Measurements from ENCODE around the gene RNF180. TPM values are rescaled to one million over a fixed set of nuclear protein-coding genes. Genes with fewer than 3 reads are reported as not detected.
A peak's percentile ranks its signal among the peaks of the same experiment; 100 is the strongest.
"Not testable (repeated sequence)": the region's sequence is repeated elsewhere in the genome, so short reads cannot be mapped to it uniquely, and the experiment has no call there.

The RNF180 gene
- polyA plus RNA-seq, 10 donors = 0.86 to 2.4 (median 1.3) TPM

- DNase-seq = peak; percentile 14 to 49 (median 17)
Observed at GRCh38 chr5:64229163-64229774, 63.6 kb downstream of the RNF180 start.

- peak in 1 of 3 donors; percentile 7 for DNase-seq
Observed at GRCh38 chr5:64260756-64261155, 95.1 kb downstream of the RNF180 start.

GRCh38 chr5:64269164-64269563 is 103.5 kb downstream of the RNF180 start:
- DNase-seq = no peak

- DNase-seq = no peak
Observed at GRCh38 chr5:64273276-64273675, 107.6 kb downstream of the RNF180 start.

DNA sequence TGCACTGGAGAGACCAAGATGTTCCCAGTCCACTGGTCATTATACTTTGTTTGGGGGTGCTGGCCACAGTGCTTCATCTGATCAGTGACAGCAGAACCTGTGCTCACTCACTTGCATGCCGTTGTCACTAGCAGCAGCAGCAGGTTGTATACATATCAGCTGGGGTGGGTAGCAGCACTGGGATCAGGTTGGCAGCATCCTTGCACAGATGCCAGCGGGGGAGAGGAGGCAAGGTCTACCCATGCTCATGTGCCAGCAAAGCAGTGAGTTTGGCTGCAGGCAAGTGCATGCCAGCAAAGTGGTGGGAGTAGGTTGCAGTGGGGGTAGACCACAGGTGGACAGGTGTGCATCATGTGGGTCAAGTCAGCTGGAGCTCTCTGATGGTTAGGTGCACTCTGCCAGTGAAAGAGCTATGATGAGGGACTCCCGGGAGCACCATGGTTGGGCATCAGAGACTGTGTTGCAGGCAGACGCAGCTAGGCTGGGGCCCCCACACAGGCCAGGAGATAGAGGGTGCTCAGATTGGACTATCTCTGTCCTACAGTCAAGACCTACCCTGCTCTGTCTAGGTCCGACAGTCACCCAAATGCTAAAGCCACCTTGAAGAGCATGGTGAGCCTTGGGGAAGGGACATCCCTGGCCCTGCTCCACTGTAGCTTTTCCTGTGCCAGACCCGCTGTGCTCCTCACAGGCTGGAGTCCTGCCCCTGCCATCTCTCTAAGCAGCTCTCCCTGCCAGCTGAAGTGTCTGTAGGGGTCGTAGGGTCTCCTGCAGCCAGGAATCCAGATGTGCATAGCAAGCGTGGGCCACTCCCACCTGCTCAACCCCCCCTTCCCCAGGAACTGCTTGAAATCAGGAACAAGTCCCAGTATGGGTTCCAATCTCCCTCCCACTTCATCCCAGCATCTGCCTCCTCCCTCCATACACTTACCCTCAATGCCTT is 119.8 kb downstream of the RNF180 start:
- DNase-seq = no peak

DNA sequence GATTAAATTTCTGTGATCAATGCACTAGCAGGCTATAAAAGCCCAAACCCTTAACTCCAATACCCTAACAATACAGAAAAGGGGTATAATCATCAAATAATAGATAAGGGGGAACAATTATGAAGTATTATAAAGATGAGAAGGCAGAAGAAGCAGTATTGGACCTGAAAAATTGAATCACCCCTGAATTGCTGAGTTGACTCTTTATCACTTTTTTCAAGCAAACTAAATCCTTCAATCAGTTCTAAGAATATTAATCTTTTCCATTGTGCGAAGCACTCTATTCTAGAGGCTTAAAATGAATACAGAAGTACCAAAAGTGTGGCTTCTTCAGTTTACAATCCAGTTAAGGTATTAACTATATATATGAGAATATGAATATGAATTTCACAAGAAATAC is 120.7 kb downstream of the RNF180 start:
- DNase-seq = no peak

GRCh38 chr5:64288496-64288895 is 122.9 kb downstream of the RNF180 start:
- not testable (repeated sequence) for DNase-seq

DNA sequence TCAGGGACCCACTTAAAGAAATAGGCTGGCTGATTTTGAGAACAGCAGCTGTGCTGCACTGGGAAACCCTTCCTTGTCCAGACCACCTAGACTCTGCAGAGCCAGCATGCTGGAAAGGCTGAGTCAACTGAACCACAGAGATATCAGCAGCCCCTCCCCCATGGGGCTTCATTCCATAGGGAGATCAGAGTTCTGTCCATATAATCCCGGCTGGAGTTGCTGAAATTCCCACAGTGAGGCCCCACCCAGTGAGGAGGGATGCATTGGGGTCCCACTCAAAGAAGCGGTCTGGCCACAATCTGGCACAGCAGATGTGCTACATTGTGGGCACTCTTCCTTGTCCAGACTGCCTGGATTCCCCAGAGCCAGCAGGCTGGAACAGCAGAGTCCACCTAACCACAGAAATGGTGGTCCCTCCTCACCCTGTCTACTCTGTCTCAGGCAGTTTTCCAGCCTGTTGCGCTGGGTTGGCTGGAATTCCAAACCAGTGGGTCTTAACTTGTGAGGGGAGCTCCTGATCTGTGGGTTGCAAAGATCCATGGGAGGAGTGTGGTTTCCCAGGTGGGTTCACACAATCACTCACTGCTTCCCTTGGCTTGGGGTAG is 127.1 kb downstream of the RNF180 start:
- DNase-seq = peak in 1 of 3 donors; percentile 14

DNA sequence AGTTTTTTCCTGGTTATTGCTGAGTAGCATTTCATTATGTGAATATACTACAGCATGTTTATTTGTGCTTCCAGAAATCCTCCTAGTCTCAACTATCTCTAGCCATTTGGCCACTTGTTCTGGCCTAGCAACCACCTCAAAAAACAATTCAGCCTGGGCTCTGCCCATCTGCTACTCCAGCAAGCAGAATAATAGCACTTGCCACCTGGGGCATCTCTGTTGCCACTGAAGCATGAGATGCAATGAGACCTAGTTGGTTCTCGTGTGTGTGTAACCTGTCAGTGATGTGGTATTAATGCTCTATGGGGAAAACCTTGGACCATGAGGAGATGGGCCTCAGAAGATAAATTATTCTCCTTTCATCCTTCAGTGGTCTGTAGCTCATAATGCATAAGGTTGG is 129.5 kb downstream of the RNF180 start:
- no peak for DNase-seq

GRCh38 chr5:64298586-64298985 is 132.9 kb downstream of the RNF180 start:
- DNase-seq = no peak

- DNase-seq = no peak
Observed at GRCh38 chr5:64299805-64300204, 134.2 kb downstream of the RNF180 start.

DNA sequence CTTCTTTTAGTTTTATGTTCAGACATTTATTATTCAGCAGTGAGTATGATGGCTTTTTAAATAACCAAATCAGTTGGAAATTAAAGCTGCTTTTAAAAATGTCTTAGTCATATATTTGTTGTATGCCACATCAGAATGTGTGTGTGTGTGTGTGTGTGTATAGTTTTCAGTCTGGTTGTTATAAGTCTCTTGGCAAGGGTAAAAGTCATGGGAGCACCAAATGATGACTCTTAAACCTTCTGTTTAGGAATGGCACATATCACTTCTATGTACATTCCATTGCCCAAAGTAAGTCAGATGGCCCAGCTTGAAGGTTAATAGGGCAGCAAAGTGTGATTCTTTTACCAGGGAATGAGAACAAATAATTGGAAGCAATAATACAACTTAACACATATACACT is 135.9 kb downstream of the RNF180 start:
- DNase-seq = no peak

DNA sequence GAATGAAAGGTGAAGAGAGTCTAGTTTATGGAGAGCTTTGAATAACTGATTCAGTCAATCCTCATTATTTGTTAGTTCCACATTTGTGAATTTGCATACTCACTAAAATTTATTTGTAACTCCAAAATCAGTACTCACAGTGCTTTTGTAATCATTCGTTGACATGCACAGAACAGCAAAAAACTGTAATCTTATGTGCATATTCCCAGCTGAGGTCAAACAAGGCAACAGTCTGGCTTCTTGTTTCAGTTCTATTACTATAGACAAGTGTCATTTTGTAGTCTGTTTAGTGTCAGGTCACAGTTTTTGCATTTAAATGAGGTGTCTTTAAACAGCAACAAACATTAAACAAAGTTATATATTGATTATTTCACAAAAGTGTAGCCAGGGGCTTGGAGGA is 142.5 kb downstream of the RNF180 start:
- no peak for DNase-seq

GRCh38 chr5:64312491-64312890 is 146.8 kb downstream of the RNF180 start:
- DNase-seq = no peak

DNA sequence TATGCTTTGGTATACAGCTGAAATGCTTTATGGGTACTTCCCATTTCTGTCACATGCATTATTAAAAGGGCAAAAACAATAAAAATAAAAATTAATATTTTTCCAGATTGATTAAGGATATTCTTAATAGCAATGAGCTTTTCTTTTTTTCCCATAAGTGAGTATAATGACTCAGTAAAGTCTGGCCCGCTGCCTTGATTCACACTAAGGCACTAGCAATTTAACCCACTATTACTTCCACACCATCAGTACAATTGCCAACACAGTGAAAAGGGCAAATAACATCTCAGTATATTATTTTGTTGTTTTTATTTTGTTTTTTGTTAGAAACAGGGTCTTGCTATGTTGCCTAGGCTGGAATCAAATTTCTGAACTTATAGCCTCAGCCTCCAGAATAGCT is 150.1 kb downstream of the RNF180 start:
- no peak for DNase-seq

DNA sequence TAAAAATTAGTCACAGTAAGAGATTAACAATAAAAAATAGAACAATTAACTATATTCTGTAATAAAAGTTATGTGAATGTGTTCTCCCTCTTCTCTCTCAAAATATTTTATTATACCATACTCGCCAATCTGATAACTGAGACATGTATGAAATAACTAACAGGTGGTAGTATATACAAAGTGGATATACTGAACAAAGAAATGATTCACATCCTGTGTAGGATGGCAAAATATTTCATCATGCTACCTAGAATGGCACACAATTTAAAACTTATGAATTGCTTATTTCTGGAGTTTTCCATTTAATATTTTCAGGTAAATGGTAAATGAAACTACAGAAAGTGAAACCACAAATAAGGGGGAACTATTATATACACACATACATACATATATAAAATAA is 152.5 kb downstream of the RNF180 start:
- no peak for DNase-seq

GRCh38 chr5:64323591-64323990 is 157.9 kb downstream of the RNF180 start:
- DNase-seq = no peak

DNA sequence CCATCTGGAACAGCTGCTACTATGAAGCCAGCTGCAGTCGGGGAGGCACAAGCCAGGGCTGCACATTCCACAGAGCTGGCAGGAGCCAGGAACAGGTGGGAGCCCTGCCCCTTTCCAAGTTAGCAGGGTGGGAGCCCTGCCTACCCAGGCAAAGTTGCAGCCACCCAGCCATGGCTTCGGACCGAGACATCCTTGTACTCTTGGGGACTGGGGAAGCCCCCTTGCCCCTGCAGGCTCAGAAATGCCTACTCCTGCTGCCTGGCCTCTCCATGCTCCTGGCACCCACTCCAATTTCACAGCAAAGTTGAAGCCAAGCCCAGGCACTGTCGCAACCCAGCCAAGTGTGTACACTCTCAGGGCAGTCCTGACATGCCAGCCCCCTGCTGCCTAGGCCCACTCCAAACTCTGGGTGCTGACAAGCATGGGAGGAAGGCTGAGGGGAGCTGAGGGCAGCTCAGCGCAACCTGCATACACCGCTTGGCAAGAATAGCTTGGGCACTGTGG is 165.1 kb downstream of the RNF180 start:
- DNase-seq = peak; percentile 49 to 74 (median 58)

- DNase-seq = peak; percentile 23 to 42 (median 30)
Observed at GRCh38 chr5:64331597-64332277, 166.1 kb downstream of the RNF180 start.

DNA sequence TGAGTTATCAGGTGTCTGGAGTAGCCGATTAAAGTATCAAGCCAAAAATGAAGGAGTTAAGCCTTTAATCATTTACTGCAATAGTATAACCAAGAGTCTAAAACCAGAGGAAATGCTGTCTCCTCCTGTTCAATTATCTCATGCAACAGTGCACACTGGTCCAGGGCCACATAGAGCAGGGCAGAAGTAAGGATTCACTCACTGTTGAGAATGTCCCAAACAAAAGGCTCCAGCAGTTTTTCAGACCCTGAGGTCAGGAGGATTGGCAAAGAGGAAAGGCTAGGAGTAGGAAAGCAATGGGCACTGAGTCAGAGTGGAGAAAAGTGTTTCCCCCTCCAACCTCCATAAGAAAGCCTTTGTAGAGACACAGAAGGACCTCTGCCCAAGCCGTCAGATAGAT is 168.2 kb downstream of the RNF180 start:
- no peak for DNase-seq

DNA sequence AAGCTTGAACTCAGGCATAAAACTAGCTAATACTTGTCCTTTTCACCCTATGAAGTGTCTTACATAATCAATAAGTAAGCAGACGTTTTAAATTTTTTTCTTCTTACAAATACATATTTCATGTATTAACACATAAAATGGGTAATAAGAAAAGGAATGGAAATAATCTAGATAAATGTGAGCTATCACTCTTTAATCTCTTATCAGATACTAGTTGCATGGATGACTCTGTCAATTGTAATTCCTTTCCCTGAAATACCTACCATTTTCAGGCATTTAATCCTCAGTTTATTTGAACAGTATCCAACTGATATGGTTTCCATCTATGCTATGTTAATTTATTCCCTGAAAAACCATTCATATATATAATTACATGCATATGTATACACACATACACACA is 174.1 kb downstream of the RNF180 start:
- no peak for DNase-seq

DNA sequence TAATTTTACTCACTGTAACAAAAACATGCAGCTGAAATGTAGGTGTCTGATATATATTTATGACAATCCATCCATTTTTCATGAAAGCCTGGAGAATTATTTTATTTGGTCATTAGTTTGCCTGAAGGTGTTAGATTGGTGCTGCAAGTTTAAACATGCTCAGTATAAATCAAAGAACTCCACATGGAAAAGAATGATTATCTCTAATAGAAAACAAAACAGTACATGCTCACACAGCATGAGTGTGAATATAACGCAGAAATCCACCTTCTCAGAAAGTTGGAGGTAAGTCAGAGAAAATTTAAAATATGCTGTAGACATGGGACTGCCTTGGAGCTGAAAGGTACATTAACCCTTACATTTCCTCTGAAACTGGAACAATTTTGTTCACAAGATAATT is 174.7 kb downstream of the RNF180 start:
- no peak for DNase-seq

Measured in muscle of back (tissue), 11 donors.